Smooth muscle cell (in vitro differentiated cells): Measurements from ENCODE around the gene SNED1. TPM values are rescaled to one million over a fixed set of nuclear protein-coding genes. Genes with fewer than 3 reads are reported as not detected.

Source experiments
- DNase-seq: peaks from one replicate; lab custom pipeline; 2025; ENCODE audit not compliant: unreplicated experiment; lab: John Stamatoyannopoulos, UW
- H2AFZ ChIP-seq: fragments of 200-600 bp; sonication (generic); 2 replicates; pipeline ENCODE4 v1.6.0; 2016; ENCODE audit warnings: antibody characterized with exemption, low read depth, mild to moderate bottlenecking
- H3F3A ChIP-seq: fragments of 200-600 bp; sonication (generic); 2 replicates; pipeline ENCODE4 v1.6.0; 2017; ENCODE audit warnings: antibody characterized with exemption, low read depth
- H3K27ac ChIP-seq: fragments of 200-600 bp; sonication (generic); 2 replicates; pipeline ENCODE4 v1.5.1; 2016; ENCODE audit warnings: low read depth, mild to moderate bottlenecking
- H3K27me3 ChIP-seq: fragments of 200-600 bp; sonication (generic); 2 replicates; pipeline ENCODE4 v1.6.1; 2016; ENCODE audit warnings: low read depth, mild to moderate bottlenecking
- H3K36me3 ChIP-seq: fragments of 200-600 bp; sonication (generic); 2 replicates; pipeline ENCODE4 v1.5.1; 2016; ENCODE audit warnings: low read depth
- H3K4me1 ChIP-seq: fragments of 200-600 bp; sonication (generic); 2 replicates; pipeline ENCODE4 v1.5.1; 2016; ENCODE audit warnings: low read depth
- H3K4me2 ChIP-seq: fragments of 200-600 bp; sonication (generic); 2 replicates; pipeline ENCODE4 v1.6.0; 2016; ENCODE audit warnings: mild to moderate bottlenecking
- H3K4me3 ChIP-seq: fragments of 200-600 bp; sonication (generic); 2 replicates; pipeline ENCODE4 v1.5.1; 2016; ENCODE audit warnings: mild to moderate bottlenecking
- H3K79me2 ChIP-seq: fragments of 200-600 bp; sonication (generic); 2 replicates; pipeline ENCODE4 v1.6.0; 2016; ENCODE audit warnings: low read depth, mild to moderate bottlenecking
- H3K9ac ChIP-seq: fragments of 200-600 bp; sonication (generic); 2 replicates; pipeline ENCODE4 v1.6.0; 2016; ENCODE audit warnings: low read depth
- H3K9me3 ChIP-seq: fragments of 200-600 bp; sonication (generic); replicated peaks from 2 replicates; pipeline ENCODE4 v1.5.1; 2016; ENCODE audit warnings: low read depth
- H4K20me1 ChIP-seq: fragments of 200-600 bp; sonication (generic); 2 replicates; pipeline ENCODE4 v1.6.0; 2016; ENCODE audit warnings: low read depth
- CTCF ChIP-seq: fragments of 200-600 bp; sonication (generic); IDR thresholded peaks from 2 replicates; pipeline ENCODE4 v1.5.1; 2017; ENCODE audit warnings: borderline replicate concordance, mild to moderate bottlenecking, antibody characterized with exemption; ENCODE audit not compliant: insufficient read depth, poor library complexity, severe bottlenecking
- WGBS: methylation state at CpG from one replicate; pipeline ENCODE4 v1.1.7; 2016; ENCODE audit warnings: low lambda C conversion rate; 5-methylcytosine and 5-hydroxymethylcytosine counted together
- polyA plus RNA-seq: library from polyadenylated mRNA; unstranded; fragments of >200 nt; fragmentation: Nextera tagmentation; extraction: Ambion mirVana; gene quantifications from 2 replicates; pipeline ENCODE4 v1.2.1, GENCODE V29; 2016
- total RNA-seq: library from RNA; depleted of rRNA; stranded (reverse); fragments of >200 nt; gene quantifications from 2 replicates; pipeline ENCODE4 v1.2.3, GENCODE V29; 2014

Gene SNED1
- total and polyA plus RNA-seq, 2 experiments from 2014 or later = 0.36 to 3.0 TPM

- Histone ChIP-seq H4K20me1 (no peaks in the 10 kb centered on the region), H3K27ac (no peak overlapping the region), H3K9ac (no peak overlapping the region), H3K9me3 (no peaks in the 10 kb centered on the region), H2AFZ (no peak overlapping the region), H3K27me3 (no peaks in the 10 kb centered on the region), H3K4me3 (no peak overlapping the region), H3K4me2 (no peak overlapping the region), H3K36me3 (no peaks in the 10 kb centered on the region), H3K4me1 (peaks cover 6% of the 10 kb centered on the region), H3F3A (no peaks in the 10 kb centered on the region), H3K79me2 (no peaks in the 10 kb centered on the region)
- DNase-seq = no peak
- WGBS = 86% methylated on average over 27 of the region's 32 CpGs
- TF ChIP-seq CTCF = no peak
Measured at GRCh38 chr2:240966906-240967680, 31.3 kb upstream of the SNED1 start.

- no peak for DNase-seq
- no peak for TF ChIP-seq CTCF
- Histone ChIP-seq H4K20me1 (no peaks in the 10 kb centered on the region), H3K9me3 (no peaks in the 10 kb centered on the region), H3F3A (no peaks in the 10 kb centered on the region), H3K36me3 (no peaks in the 10 kb centered on the region), H3K4me2 (no peak overlapping the region), H3K27ac (no peak overlapping the region), H3K4me1 (no peaks in the 10 kb centered on the region), H3K4me3 (no peak overlapping the region), H3K79me2 (no peaks in the 10 kb centered on the region), H3K9ac (no peak overlapping the region), H2AFZ (no peak overlapping the region), H3K27me3 (no peaks in the 10 kb centered on the region)
- 88% methylated on average over 25 of the region's 34 CpGs for WGBS
Measured at GRCh38 chr2:240967681-240968621, 30.5 kb upstream of the SNED1 start.

GRCh38 chr2:240968731-240969624 lies 29.4 kb upstream of the SNED1 start:
- no peaks in the 10 kb centered on the region for H3F3A ChIP-seq
- H2AFZ ChIP-seq = no peak overlapping the region
- WGBS = 78% methylated on average over 15 of the region's 15 CpGs
- TF ChIP-seq CTCF = no peak
- no peak overlapping the region for H3K27ac ChIP-seq
- H3K9me3 ChIP-seq = no peaks in the 10 kb centered on the region
- H3K4me3 ChIP-seq = no peak overlapping the region
- H3K79me2 ChIP-seq = no peaks in the 10 kb centered on the region
- no peaks in the 10 kb centered on the region for H3K36me3 ChIP-seq
- no peaks in the 10 kb centered on the region for H3K4me1 ChIP-seq
- H4K20me1 ChIP-seq = no peaks in the 10 kb centered on the region
- no peak overlapping the region for H3K4me2 ChIP-seq
- no peak overlapping the region for H3K9ac ChIP-seq
- no peak for DNase-seq
- no peaks in the 10 kb centered on the region for H3K27me3 ChIP-seq
